Ecto neural progenitor cell (in vitro differentiated cells): Measurements from ENCODE around the gene COL20A1.

ENCODE experiments used
- DNase-seq: peaks from one replicate; pipeline ENCODE4 v3.0.0-alpha.2; 2018; ENCODE audit warnings: low spot score

COL20A1 gene

DNA sequence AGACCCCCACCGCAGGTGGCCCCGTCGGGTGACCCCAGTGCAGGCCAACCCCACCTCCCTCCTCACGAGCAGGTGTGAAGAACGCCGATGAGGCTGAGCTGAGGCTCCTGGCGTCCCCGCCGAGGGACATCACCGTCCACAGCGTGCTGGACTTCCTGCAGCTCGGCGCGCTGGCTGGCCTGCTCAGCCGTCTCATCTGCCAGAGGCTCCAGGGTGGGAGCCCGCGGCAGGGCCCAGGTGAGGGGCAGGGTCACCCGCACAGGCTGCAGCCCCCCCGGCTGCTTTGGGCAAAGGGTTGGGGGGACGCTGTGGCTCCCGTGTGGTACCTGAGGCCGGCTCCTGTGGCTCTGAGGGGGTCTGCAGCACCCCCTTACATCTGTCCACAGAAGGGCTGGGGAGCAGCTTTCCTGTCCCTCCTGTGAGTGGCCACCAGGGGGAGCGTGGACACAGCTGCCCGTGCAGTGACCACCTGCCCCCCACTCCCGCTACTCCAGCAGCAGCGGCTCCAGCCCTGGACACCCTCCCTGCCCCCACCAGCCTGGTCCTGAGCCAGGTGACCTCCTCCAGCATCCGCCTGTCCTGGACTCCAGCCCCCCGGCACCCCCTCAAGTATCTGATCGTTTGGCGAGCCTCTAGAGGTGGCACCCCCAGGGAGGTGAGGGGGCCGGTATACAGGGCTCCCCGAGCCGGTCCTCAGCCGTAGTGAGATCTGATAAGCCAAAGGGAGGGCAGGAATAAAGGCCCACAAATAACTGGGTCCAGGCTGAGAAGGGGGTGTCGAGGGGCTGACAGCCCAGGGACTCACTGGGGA, 16.5 kb downstream of the COL20A1 start:
- DNase-seq = peak; percentile 86

GRCh38 chr20:63310265-63310991, 17.4 kb downstream of the COL20A1 start:
- DNase-seq = no peak

- no peak for DNase-seq
These were observed 18.3 kb downstream of the COL20A1 start for GRCh38 chr20:63311186-63311832.

- DNase-seq = no peak
These were observed 18.9 kb downstream of the COL20A1 start for GRCh38 chr20:63311833-63312243.

DNA sequence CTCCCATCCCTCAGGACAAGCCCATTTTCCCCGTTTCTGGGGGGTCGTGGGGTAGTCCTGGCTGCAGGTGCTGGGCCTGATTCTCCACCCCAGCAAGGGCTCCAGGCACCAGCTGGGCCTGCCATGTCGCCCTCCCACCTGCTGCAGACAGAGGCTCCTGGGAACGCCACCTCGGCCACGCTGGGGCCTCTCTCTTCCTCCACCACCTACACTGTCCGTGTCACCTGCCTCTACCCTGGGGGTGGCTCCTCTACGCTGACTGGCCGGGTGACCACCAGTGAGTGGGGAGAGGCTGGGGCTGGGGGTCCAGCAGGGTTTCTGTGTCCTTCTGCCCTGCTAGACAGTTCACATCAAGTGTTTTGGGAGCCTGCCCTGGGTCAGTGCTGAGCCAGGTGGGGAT, 19.3 kb downstream of the COL20A1 start:
- DNase-seq = no peak

DNA sequence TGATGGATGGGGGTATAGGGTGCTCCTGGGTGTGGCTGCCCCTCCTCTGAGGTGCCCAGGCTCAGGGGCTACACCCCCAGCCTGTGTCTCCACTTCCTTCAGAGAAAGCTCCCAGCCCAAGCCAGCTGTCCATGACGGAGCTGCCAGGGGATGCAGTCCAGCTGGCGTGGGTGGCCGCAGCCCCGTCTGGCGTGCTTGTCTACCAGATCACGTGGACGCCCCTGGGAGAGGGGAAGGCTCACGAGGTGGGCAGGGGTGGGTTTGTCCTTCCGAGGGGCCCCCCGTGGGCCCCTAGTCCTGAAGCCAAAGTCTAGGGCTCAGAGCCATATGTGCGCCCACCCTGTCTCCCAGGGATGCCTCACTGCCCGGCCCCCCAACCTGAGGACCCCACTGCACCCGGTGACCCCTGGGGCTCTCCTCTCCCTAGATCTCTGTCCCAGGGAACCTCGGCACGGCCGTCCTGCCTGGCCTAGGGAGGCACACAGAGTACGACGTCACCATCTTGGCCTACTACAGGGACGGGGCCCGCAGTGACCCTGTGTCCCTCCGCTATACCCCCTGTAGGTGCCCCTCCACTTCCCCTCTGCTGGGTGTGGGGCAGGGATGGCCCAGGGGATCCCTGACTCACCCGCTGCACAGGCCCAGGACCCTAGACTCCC, 19.8 kb downstream of the COL20A1 start:
- no peak for DNase-seq

DNA sequence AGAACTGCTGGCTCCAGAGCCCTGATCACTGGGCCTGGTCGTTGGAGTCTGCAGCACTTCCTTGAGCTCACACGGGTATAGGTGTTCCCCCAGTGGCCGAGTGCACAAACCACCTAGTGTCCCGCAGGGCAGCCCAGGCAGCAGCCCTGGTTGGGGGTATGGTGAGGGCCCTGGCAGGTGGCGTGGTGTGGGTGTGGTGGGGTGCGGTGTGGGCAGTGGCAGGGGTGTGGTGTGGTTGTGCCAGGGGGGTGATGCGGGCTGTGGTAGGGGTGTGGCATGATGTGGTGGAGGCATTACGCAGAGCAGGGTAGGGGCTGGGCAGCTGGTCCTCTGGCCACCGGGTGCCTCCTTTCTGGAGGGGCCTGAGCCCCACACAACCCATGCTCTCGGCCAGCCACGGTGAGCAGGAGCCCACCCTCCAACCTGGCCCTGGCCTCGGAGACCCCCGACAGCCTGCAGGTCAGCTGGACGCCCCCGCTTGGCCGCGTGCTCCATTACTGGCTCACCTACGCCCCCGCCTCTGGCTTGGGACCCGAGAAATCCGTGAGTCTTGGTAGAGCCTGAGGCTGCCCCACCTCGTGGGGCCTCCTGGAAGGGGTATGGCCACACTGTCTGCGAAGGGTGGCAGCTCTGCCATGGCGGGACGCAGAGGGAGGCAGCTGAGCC, 20.5 kb downstream of the COL20A1 start:
- DNase-seq = no peak

DNA sequence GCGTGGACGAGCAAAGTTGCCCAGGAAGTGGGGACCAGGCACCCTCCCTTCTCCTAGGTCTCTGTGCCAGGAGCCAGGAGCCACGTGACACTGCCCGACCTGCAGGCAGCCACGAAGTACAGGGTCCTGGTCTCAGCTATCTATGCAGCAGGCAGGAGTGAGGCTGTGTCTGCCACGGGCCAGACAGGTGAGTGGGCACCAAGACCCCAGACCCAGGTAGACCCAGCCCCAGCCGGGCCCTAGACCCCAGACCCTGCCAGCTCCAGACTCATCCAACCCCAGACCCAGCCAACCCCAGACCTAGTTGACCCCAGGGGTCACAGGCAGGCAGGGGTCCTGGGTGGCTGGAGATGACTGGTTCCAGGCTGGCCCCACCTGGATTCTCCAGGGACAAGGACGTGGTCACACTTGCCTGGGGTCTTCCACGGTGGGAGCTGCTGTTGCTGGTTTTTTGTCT, 21.1 kb downstream of the COL20A1 start:
- DNase-seq = no peak

DNA sequence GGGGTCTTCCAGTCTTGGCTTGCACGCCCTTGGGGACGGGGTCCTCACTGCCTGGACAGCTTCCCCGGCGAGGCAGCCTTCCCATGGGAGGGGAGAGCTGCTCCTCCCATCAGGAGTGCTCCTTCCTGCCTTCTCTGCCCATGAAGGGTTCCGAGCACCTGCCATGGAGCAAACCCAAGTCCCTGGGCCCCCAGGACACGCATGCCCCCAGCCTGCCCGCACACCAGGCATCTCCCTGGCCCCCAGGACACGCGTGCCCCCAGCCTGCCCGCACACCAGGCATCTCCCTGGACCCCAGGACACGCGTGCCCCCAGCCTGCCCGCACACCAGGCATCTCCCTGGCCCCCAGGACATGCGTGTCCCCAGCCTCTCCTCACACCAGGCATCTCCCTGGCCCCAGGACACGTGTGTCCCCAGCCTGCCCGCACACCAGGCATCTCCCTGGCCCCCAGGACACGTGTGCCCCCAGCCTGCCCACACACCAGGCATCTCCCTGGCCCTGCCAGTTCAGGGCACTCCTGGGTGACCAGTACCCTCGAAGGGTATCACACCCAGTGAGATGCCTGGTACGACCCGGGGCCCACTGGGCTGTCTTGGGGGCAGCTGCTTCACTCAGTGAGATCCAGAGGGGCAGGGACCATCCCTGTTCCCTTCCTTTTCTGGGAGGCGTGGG, 21.7 kb downstream of the COL20A1 start:
- DNase-seq = no peak

DNA sequence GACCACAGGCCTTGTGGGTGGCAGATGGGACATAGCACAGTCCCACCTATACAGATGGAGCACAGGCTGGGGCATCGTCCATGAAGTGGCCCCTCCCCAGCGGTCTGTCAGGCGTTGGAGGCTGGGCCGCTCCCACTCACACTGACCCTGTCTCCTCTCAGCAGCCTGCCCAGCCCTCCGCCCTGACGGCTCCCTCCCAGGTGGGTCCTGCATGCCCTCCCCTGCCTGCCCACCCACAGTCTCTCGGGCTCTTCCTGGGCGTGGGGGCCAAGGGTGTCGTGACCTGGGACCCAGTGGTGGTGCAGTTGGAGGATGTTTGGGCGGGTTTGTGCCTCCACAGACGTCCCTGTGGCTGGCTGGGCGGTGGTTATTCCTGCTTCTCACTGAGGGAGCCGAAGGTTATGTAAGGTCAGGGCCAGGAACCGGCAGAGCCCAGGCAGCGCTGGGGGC, 22.3 kb downstream of the COL20A1 start:
- no peak for DNase-seq

GRCh38 chr20:63315731-63316491, 22.9 kb downstream of the COL20A1 start:
- DNase-seq = no peak

GRCh38 chr20:63316502-63316921, 23.5 kb downstream of the COL20A1 start:
- no peak for DNase-seq

- DNase-seq = no peak
These were observed 24.1 kb downstream of the COL20A1 start for GRCh38 chr20:63317061-63317460.

- DNase-seq = no peak
These were observed 24.8 kb downstream of the COL20A1 start for GRCh38 chr20:63317601-63318291.

DNA sequence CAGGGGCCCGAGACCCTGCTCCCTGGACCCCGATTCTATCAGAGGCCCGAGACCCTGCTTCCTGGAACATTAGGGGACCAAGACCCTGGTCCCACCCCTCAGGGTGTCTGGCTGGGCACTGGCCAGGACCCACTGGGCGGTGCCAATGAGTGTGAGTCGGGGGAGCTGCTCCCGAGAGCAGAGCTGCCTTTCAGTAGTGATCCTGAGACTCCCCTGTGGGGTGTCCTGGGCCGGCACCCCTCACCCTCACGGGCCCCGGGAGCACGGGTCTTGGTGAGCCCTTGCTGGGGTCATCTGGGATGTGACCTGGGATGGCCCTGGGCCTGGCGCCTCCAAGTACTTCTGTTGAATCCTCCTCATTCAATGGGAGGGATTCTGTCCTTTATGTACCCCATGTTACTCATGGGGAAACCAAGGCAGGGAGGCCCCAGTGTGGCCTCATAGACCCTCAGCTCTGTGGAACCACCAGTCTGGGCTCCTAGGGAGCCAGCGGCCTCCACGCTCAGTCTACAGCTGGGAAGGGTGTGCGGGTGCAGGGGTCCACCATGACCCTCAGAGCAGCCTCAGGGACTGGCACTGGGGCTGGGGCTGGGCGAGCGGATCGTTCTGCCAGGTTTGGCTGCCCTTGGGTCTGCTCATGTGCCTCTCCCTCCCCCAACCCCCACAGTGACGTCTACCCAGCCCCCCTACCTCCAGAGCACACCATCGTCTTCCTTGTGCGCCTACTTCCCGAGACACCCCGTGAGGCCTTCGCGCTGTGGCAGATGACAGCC, 25.6 kb downstream of the COL20A1 start:
- DNase-seq = no peak

GRCh38 chr20:63319164-63320040, 26.4 kb downstream of the COL20A1 start:
- DNase-seq = no peak

GRCh38 chr20:63320041-63320511, 27.1 kb downstream of the COL20A1 start:
- DNase-seq = no peak
